Stimulated activated CD8-positive, alpha-beta memory T cell treated with anti-CD3 and anti-CD28 coated beads, Interleukin-4, amount 100 ng/mL, for 48 hours (primary cell): ENCODE measurements around the gene OR8G1.
"Not testable (repeated sequence)": the region's sequence is repeated elsewhere in the genome, so short reads cannot be mapped to it uniquely, and the experiment has no call there.

ENCODE experiments used
- DNase-seq: peaks from one replicate; pipeline ENCODE4 v3.0.0-alpha.2; 2020

Gene OR8G1

GRCh38 chr11:124238512-124238911 lies 2.4 kb upstream of the OR8G1 start:
- no peak for DNase-seq

- DNase-seq: not testable (repeated sequence)
Measured at GRCh38 chr11:124249869-124250268, 9.0 kb downstream of the OR8G1 start.

- no peak for DNase-seq
Measured at GRCh38 chr11:124256076-124256475, 15.2 kb downstream of the OR8G1 start, which contains the start of gene OR8G5. TSS of gene OR8G5 (plus strand) at chr11:124256376. CDS start at chr11:124264932, 8,556 bp downstream.

GRCh38 chr11:124265041-124265440 lies 24.1 kb downstream of the OR8G1 start:
- not testable (repeated sequence) for DNase-seq

- DNase-seq: not testable (repeated sequence)
Measured at GRCh38 chr11:124270886-124271285, 30.0 kb downstream of the OR8G1 start.

GRCh38 chr11:124274000-124274399 lies 33.1 kb downstream of the OR8G1 start:
- no peak for DNase-seq

- no peak for DNase-seq
Measured at GRCh38 chr11:124276081-124276480, 35.2 kb downstream of the OR8G1 start.

- DNase-seq: no peak
Measured at GRCh38 chr11:124277207-124277606, 36.3 kb downstream of the OR8G1 start.

GRCh38 chr11:124277804-124278203 lies 36.9 kb downstream of the OR8G1 start:
- DNase-seq: no peak

- no peak for DNase-seq
Measured at GRCh38 chr11:124278261-124278660, 37.4 kb downstream of the OR8G1 start.

GRCh38 chr11:124285610-124286344 lies 44.9 kb downstream of the OR8G1 start:
- no peak for DNase-seq

- DNase-seq: no peak
Measured at GRCh38 chr11:124294687-124295086, 53.8 kb downstream of the OR8G1 start.

GRCh38 chr11:124296016-124296415 lies 55.1 kb downstream of the OR8G1 start:
- DNase-seq: no peak

GRCh38 chr11:124297921-124298320 lies 57.0 kb downstream of the OR8G1 start:
- no peak for DNase-seq

GRCh38 chr11:124301548-124301947 lies 60.7 kb downstream of the OR8G1 start:
- no peak for DNase-seq

- no peak for DNase-seq
Measured at GRCh38 chr11:124302347-124303125, 61.6 kb downstream of the OR8G1 start.
